OCI-LY3 (cell line): ENCODE results near the gene FARP1.

Source experiments
- EZH2phosphoT487 ChIP-seq: fragments of 200-600 bp; shearing (Covaris generic); IDR thresholded peaks from 2 replicates; pipeline ENCODE4 v1.6.1; 2018; ENCODE audit warnings: antibody characterized with exemption, mixed run types, low read depth
- TF ChIP-seq, protein P1 (sequence below): fragments of 200-600, 300-600 bp; sonication (generic); IDR thresholded peaks from 2 replicates; pipeline ENCODE4 v1.5.1; 2014; ENCODE audit warnings: antibody characterized with exemption, low read length, low read depth

DNA sequence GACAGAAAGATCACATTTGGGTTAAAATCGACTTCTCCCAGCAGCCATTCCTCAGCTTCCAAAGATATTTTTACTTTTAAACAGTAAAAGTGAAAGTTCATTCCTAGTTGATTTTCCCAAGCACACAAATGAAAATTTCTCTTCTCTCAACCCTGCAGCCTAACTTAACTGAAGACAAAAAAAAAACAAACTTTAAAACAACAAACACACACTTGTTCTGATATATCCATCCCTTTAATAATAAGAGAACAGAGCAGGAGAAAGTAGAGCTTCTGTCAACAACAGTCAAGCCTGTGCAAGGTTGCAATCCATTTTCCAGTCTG lies 361.1 kb downstream of the FARP1 start:
- TF ChIP-seq, protein P1, sequence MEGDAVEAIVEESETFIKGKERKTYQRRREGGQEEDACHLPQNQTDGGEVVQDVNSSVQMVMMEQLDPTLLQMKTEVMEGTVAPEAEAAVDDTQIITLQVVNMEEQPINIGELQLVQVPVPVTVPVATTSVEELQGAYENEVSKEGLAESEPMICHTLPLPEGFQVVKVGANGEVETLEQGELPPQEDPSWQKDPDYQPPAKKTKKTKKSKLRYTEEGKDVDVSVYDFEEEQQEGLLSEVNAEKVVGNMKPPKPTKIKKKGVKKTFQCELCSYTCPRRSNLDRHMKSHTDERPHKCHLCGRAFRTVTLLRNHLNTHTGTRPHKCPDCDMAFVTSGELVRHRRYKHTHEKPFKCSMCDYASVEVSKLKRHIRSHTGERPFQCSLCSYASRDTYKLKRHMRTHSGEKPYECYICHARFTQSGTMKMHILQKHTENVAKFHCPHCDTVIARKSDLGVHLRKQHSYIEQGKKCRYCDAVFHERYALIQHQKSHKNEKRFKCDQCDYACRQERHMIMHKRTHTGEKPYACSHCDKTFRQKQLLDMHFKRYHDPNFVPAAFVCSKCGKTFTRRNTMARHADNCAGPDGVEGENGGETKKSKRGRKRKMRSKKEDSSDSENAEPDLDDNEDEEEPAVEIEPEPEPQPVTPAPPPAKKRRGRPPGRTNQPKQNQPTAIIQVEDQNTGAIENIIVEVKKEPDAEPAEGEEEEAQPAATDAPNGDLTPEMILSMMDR = no peak
- no peak for TF ChIP-seq EZH2phosphoT487
